Measurements from ENCODE around the gene KDM5A. TPM values are rescaled to one million over a fixed set of nuclear protein-coding genes. Genes with fewer than 3 reads are reported as not detected.

Gene KDM5A
- total RNA-seq, 2 donors from 2014 or later, result 19.3 to 20.9 TPM

DNA sequence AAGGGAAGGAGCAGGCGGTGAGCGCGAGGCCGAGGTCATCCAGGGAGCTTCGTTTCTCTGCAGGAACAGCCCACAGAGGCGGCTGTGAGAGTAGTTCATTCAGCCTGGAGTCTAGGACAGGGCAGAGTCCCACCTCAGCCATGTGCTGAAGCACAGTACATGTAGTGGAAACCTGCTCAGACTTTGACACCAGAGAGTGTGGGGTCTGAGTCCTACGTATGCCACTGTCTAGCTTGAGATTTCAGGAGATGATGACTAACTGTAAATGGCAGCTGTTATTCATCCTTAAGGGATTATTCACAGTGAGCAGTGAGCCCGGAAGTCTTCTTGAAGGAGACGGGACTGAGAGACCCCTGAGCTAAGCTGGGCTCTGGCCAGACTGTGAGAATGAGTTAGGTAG is 125.5 kb downstream of the KDM5A start:
- DNase-seq (ENCODE audit: low spot score), result no peak
- Histone ChIP-seq H3K27ac (no peak overlapping the region), H3K9me3 (no peaks in the 10 kb centered on the region), H3K27me3 (no peaks in the 10 kb centered on the region), H3K36me3 (no peaks in the 10 kb centered on the region), H3K4me3 (no peak overlapping the region), H3K4me1 (peaks cover 0 to 21% of the 10 kb centered on the region in 2 donors)
- TF ChIP-seq, protein P1, sequence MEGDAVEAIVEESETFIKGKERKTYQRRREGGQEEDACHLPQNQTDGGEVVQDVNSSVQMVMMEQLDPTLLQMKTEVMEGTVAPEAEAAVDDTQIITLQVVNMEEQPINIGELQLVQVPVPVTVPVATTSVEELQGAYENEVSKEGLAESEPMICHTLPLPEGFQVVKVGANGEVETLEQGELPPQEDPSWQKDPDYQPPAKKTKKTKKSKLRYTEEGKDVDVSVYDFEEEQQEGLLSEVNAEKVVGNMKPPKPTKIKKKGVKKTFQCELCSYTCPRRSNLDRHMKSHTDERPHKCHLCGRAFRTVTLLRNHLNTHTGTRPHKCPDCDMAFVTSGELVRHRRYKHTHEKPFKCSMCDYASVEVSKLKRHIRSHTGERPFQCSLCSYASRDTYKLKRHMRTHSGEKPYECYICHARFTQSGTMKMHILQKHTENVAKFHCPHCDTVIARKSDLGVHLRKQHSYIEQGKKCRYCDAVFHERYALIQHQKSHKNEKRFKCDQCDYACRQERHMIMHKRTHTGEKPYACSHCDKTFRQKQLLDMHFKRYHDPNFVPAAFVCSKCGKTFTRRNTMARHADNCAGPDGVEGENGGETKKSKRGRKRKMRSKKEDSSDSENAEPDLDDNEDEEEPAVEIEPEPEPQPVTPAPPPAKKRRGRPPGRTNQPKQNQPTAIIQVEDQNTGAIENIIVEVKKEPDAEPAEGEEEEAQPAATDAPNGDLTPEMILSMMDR (IDR thresholded peaks at IDR 0.05), result no peak

DNA sequence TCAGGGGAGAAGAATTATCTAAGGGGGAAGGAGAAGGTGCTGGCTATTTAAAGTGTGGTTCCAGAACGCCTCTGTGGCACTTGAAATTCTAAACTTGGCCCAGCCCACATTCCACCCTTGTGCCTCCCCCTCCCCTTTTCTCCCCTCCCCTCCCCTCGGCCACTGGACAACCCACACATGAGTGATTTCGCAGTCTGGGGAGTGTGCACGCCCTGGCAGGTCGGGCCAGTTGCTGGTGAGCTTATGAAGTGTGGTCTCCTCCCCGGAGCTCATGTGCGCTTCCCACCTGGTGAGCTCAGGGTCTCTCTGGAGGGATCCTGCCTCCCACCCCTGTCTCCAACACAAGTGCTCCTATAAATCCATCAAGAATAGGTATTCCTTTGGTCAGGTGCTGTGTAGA is 126.3 kb downstream of the KDM5A start, which contains the start of gene SLC6A13:
Gene SLC6A13, minus strand, starts transcription at position 20 of the 400 bp plus-strand sequence. CDS start 2,784 bp downstream, outside the sequence.
- TF ChIP-seq, protein P1 (IDR thresholded peaks at IDR 0.05), result no peak
- Histone ChIP-seq H3K36me3 (no peaks in the 10 kb centered on the region), H3K4me1 (peaks cover 0 to 13% of the 10 kb centered on the region in 2 donors), H3K4me3 (no peak within 1 kb of the TSS), H3K27ac (no peak within 1 kb of the TSS), H3K9me3 (no peaks in the 10 kb centered on the region), H3K27me3 (no peaks in the 10 kb centered on the region)
- no peak for DNase-seq (ENCODE audit: low spot score)

DNA sequence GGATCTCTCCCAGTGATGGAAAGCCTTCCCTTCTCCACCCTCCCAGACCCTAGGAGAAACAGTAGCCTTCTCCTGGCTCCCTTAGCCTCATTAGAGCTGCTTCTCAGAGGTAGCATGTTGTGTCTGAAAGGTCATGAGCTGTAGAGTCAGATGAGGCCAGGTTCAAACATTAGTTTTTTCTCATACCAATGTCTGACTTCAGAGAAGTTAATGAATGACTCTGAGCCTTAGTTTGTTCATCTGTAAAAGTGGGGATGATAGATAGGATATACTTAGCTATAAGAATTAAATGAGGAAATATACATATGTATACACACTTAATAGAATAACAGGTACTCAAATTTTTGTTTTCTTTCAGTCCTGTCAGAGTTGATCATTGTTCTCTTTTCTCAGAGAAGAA is 127.0 kb downstream of the KDM5A start:
- Histone ChIP-seq H3K4me1 (peaks cover 0 to 6% of the 10 kb centered on the region in 2 donors), H3K4me3 (no peak overlapping the region), H3K27ac (no peak overlapping the region), H3K9me3 (no peaks in the 10 kb centered on the region), H3K27me3 (no peaks in the 10 kb centered on the region), H3K36me3 (no peaks in the 10 kb centered on the region)
- TF ChIP-seq, protein P1 (IDR thresholded peaks at IDR 0.05), result no peak
- DNase-seq (ENCODE audit: low spot score), result no peak

DNA sequence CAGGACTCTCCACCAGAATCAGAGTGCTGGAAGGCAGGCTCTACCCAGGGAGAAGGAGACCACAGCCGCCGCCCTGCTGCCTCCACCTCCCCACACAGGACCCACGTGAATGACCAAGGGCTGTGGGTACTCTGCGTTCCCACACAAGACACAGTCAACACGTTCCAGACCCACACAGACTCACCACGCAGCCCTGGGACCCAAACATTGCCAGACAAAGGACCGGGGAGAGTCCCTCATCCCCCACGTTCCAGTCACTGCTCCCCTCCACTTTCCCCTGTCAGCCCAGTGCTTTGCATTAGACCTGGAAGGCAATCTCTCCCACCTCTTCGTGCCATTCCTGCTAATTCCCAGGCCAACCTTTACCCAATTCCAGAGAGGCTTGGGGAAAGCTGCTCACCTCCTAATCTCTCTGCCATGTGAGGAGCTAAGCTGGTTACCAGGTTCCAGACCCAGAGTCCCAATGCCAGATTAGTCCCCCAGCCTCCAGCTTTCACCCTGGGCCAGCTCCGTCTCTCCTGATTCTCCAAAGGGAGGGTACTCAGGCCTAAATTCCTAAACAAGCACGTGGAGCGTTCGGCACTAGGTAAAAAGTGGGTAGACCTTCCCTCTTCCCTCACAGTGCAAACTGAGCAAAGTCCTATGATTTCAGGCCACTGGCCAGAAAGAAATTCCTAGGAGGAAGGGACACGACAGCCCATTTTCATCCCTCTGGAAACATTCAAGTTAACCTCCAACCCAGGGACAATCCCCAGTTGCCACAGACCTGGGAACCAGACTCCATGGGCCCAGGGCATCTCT is 131.4 kb downstream of the KDM5A start:
- TF ChIP-seq, protein P1 (IDR thresholded peaks at IDR 0.05), result no peak
- no peak overlapping the region for H3K27ac ChIP-seq
- H3K36me3 ChIP-seq, result no peaks in the 10 kb centered on the region
- no peaks in the 10 kb centered on the region for H3K27me3 ChIP-seq
- no peaks in the 10 kb centered on the region for H3K9me3 ChIP-seq
- H3K4me3 ChIP-seq, result no peak overlapping the region
- DNase-seq (ENCODE audit: low spot score), result no peak
- H3K4me1 ChIP-seq, result peaks cover 0 to 3% of the 10 kb centered on the region in 2 donors

DNA sequence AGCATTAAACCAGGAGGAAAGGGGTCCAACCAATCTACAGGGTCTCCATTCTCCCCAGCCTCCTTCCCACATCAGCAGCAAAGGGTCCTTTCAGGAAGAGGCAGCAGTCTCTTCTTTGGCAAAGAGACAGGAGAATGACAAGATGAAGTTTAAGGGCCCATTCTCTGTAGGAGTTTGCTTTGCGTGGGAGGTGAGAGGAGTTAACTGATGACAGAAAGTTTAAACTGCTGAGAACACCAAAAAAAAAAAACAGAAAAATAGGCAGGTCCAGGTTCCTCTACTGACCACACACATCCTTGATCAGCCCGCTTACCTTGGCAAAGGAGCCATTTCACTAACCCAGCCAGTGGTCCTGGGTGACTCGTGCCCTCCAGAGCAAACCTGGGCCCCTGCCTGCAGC is 132.2 kb downstream of the KDM5A start:
- TF ChIP-seq, protein P1 (IDR thresholded peaks at IDR 0.05), result no peak
- Histone ChIP-seq H3K9me3 (no peaks in the 10 kb centered on the region), H3K4me1 (no peaks in the 10 kb centered on the region), H3K4me3 (no peak overlapping the region), H3K36me3 (no peaks in the 10 kb centered on the region), H3K27me3 (no peaks in the 10 kb centered on the region), H3K27ac (no peak overlapping the region)
- DNase-seq (ENCODE audit: low spot score), result no peak
